Subcutaneous abdominal adipose tissue (tissue), 5 donors: ENCODE results near the gene ZFPL1.

Experiments used
- H3K27ac ChIP-seq: one replicate; pipeline ENCODE4 v1.7.0; 2013; ENCODE audit warnings: low read depth, mild to moderate bottlenecking, inconsistent platforms, low read length, moderate library complexity
- H3K27me3 ChIP-seq, 5 donors: one replicate each; pipeline ENCODE4 v1.7.0; 2013; ENCODE audit warnings: low read length in 5 of 5, inconsistent platforms in 1 of 5; ENCODE audit not compliant: control insufficient read depth in 5 of 5, insufficient read depth in 4 of 5
- H3K36me3 ChIP-seq, 5 donors: one replicate each; pipeline ENCODE4 v1.7.0; 2013; ENCODE audit warnings: low read length in 5 of 5; ENCODE audit not compliant: control insufficient read depth in 5 of 5, insufficient read depth in 5 of 5
- H3K4me1 ChIP-seq, 5 donors: one replicate each; pipeline ENCODE4 v1.7.0; 2013; ENCODE audit warnings: low read length in 5 of 5, mild to moderate bottlenecking in 3 of 5, moderate library complexity in 1 of 5; ENCODE audit not compliant: control insufficient read depth in 5 of 5, insufficient read depth in 5 of 5
- H3K4me3 ChIP-seq, 5 donors: one replicate each; pipeline ENCODE4 v1.7.0; 2013; ENCODE audit warnings: low read length in 5 of 5, low read depth in 1 of 5
- H3K9ac ChIP-seq, 5 donors: one replicate each; pipeline ENCODE4 v1.7.0; 2013; ENCODE audit warnings: low read length in 5 of 5, mild to moderate bottlenecking in 4 of 5, moderate library complexity in 3 of 5
- H3K9me3 ChIP-seq, 5 donors: one replicate each; pipeline ENCODE4 v1.7.0; 2013; ENCODE audit warnings: low read length in 5 of 5; ENCODE audit not compliant: control insufficient read depth in 5 of 5
- donor health status: healthy.
- donor health status: healthy.
- donor health status: healthy.
- donor health status: healthy.
- donor health status: healthy.

ZFPL1 gene

GRCh38 chr11:65132988-65133700 is 49.1 kb downstream of the ZFPL1 start:
- H3K9me3 ChIP-seq = no peaks in the 10 kb centered on the region
- peak overlapping the region; percentile 99 for H3K27ac ChIP-seq
- H3K4me3 ChIP-seq = peak overlapping the region; percentile 93 to 95 (median 94)
- no peaks in the 10 kb centered on the region for H3K27me3 ChIP-seq
- H3K9ac ChIP-seq = peak overlapping the region; percentile 75 to 98 (median 97)
- H3K36me3 ChIP-seq = peaks cover 4 to 50% (median 49%) of the 10 kb centered on the region in 5 donors
- H3K4me1 ChIP-seq = peaks cover 9 to 34% (median 31%) of the 10 kb centered on the region in 5 donors

DNA sequence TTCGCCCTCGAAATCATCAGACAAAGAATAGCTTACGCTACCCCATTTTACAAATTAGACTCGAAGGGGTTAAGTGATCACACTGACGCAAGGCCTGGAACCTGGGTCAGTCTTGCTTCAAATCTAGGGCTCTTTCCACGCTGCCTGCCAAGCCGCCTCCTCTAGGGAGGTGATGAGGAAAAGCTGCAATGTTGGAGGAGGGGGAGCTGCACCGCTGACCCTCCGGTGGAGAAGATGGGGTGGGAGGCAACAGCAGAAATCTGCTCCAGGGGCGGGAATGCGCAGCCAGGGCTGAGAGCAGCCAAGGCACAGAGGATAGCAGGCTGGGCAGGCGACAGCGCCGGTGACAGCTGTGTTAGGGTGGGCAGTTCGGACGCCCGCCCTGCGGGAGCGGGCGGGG is 49.7 kb downstream of the ZFPL1 start:
- peaks cover 9 to 34% (median 31%) of the 10 kb centered on the region in 5 donors for H3K4me1 ChIP-seq
- peak overlapping the region; percentile 99 for H3K27ac ChIP-seq
- H3K9ac ChIP-seq = peak overlapping the region; percentile 75 to 98 (median 97)
- peaks cover 4 to 44% (median 43%) of the 10 kb centered on the region in 5 donors for H3K36me3 ChIP-seq
- H3K27me3 ChIP-seq = no peaks in the 10 kb centered on the region
- no peaks in the 10 kb centered on the region for H3K9me3 ChIP-seq
- H3K4me3 ChIP-seq = peak overlapping the region; percentile 93 to 95 (median 94)

- no peaks in the 10 kb centered on the region for H3K9me3 ChIP-seq
- H3K9ac ChIP-seq = peak within 1 kb of the TSS; percentile 75 to 98 (median 97)
- peaks cover 0 to 37% (median 37%) of the 10 kb centered on the region in 5 donors for H3K36me3 ChIP-seq
- H3K27ac ChIP-seq = peak within 1 kb of the TSS; percentile 99
- no peaks in the 10 kb centered on the region for H3K27me3 ChIP-seq
- peaks cover 9 to 34% (median 31%) of the 10 kb centered on the region in 5 donors for H3K4me1 ChIP-seq
- H3K4me3 ChIP-seq = peak within 1 kb of the TSS; percentile 93 to 95 (median 94)
These were observed 50.4 kb downstream of the ZFPL1 start, which contains the start of gene SYVN1 for GRCh38 chr11:65134240-65134951. TSS of gene SYVN1 (minus strand) at chr11:65134519. CDS start at chr11:65133601, 918 bp downstream.

DNA sequence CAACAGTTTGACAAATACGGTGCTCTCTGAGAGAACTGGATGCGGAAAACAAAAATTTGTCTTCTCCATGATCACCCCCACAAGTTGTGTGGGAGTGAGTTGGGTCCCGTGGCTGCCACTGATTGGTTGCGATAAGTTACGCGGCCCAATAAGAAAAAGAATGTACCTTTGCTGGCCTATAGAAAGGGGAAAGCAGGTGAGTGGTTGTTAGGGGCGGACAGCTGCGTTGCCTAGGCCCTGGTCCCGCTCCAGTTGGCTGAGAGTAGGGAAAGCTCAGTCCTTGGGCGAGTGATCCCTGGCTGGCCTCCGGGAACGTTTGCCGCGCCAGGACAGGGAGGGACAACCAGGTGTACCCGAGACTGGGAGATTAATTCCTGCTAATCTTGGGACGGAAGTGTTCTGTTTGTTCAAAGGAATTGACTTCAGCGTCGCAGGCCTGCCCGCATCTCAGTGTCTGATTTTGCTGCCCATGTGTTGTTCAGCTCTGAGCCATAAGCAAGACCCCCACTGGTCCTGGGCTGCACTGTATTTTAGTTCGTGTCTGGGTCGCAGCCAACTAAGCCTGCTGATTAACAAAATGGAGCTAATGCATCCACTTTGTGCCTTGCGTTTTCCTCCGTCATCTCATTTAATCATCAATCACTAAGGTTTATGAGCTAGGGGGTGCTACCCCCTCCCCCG is 51.1 kb downstream of the ZFPL1 start:
- peaks cover 0 to 30% (median 30%) of the 10 kb centered on the region in 5 donors for H3K36me3 ChIP-seq
- H3K27me3 ChIP-seq = no peaks in the 10 kb centered on the region
- peak overlapping the region; percentile 87 to 95 (median 94) for H3K4me3 ChIP-seq
- H3K9me3 ChIP-seq = no peaks in the 10 kb centered on the region
- peaks cover 9 to 34% (median 31%) of the 10 kb centered on the region in 5 donors for H3K4me1 ChIP-seq
- peak overlapping the region; percentile 99 for H3K27ac ChIP-seq
- peak overlapping the region; percentile 75 to 98 (median 97) for H3K9ac ChIP-seq

DNA sequence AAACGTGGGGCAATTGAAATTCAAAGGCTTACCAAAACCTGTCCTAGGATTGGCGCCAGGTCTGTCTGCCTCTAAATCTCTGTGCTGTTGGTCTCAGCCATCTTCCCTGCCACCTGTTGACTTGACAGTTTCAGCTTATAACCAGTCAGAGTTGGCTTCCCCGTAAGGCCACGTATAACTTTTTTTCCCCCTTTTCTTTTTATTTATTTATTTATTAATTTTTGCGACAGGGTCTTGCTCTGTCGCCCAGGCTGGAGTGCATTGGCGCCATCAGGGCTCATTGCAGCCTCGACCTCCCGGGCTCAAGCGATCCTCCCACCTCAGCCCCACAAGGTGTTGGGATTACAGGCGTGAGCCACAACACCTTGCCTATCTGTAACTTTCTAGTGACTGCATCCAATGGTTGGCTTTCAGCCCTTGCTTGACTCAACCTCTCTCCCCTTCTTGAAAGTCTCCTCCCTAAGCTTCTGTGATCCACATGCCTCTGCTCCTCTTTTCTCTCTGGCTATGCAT is 51.7 kb downstream of the ZFPL1 start:
- peaks cover 9 to 34% (median 31%) of the 10 kb centered on the region in 5 donors for H3K4me1 ChIP-seq
- peak overlapping the region; percentile 99 for H3K27ac ChIP-seq
- no peaks in the 10 kb centered on the region for H3K27me3 ChIP-seq
- peak overlapping the region in 3 of 5 donors; percentile 93 to 98 (median 97) for H3K9ac ChIP-seq
- no peaks in the 10 kb centered on the region for H3K9me3 ChIP-seq
- H3K4me3 ChIP-seq = peak overlapping the region; percentile 87 to 95 (median 94)
- H3K36me3 ChIP-seq = peaks cover 0 to 25% (median 24%) of the 10 kb centered on the region in 5 donors

DNA sequence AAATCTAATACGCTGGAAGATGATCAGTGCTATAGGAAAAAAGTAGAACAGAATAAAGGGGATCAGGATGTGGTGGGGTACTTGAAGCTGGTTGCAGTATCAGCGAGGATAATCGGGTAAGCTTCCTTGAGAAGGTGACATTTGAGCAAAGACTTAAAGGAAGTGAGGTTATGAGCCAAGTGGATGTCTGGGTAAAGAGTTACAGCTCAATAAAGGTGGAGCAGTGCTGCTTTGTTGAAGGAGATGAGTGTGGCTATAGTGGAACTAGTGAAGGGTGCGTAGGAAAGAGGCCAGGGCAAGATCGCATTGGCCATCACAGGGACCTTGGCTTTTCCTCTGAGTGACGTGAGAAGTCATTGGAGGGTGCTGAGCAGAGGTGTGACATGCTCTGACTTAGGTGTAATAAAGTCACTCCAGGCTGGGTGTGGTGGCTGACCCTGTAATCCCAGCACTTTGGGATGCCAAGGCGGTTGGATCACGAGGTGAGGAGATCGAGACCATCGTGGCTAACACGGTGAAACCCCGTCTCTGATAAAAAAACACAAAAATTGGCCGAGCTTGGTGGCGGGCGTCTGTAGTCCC is 52.6 kb downstream of the ZFPL1 start:
- H3K9me3 ChIP-seq = no peaks in the 10 kb centered on the region
- no peak overlapping the region for H3K9ac ChIP-seq
- peaks cover 9 to 34% (median 31%) of the 10 kb centered on the region in 5 donors for H3K4me1 ChIP-seq
- no peak overlapping the region for H3K4me3 ChIP-seq
- H3K36me3 ChIP-seq = peaks cover 0 to 16% (median 15%) of the 10 kb centered on the region in 5 donors
- H3K27me3 ChIP-seq = peaks cover 0 to 1% (median 0%) of the 10 kb centered on the region in 5 donors
- H3K27ac ChIP-seq = no peak overlapping the region
